ENCODE measurements around the gene VPS41.

DNA sequence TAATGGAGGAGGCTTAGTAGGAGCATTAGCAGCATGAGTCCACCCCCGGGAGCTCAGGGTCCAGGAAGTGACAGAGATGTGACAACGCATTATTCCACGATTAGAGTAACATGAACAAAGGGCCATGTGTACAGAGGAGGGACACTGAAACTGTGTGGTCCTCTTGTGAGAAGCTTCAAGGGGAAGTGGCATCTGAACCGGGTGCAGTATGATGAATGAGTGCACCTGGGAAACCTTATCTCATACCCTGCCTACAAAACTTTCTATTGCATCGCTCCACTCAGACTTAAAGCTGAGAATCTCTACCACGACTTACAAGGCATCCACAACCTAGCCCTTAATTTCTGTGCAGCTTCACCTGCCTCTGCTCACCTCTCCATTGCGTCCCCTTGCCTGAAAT lies 162.6 kb downstream of the VPS41 start:
- TF ChIP-seq MXI1 (IDR thresholded peaks at IDR 0.05; ENCODE audit: low read depth, low read length) (no peak), POLR2AphosphoS5 (IDR thresholded peaks at IDR 0.05; ENCODE audit: low read depth, low read length) (no peak)
- TF ChIP-seq, protein P1, sequence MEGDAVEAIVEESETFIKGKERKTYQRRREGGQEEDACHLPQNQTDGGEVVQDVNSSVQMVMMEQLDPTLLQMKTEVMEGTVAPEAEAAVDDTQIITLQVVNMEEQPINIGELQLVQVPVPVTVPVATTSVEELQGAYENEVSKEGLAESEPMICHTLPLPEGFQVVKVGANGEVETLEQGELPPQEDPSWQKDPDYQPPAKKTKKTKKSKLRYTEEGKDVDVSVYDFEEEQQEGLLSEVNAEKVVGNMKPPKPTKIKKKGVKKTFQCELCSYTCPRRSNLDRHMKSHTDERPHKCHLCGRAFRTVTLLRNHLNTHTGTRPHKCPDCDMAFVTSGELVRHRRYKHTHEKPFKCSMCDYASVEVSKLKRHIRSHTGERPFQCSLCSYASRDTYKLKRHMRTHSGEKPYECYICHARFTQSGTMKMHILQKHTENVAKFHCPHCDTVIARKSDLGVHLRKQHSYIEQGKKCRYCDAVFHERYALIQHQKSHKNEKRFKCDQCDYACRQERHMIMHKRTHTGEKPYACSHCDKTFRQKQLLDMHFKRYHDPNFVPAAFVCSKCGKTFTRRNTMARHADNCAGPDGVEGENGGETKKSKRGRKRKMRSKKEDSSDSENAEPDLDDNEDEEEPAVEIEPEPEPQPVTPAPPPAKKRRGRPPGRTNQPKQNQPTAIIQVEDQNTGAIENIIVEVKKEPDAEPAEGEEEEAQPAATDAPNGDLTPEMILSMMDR (IDR thresholded peaks at IDR 0.05) = no peak
